ENCODE data around the gene KCNK15. TPM values are rescaled to one million over a fixed set of nuclear protein-coding genes. Genes with fewer than 3 reads are reported as not detected.

The KCNK15 gene
- total and polyA plus RNA-seq, 2 experiments from 2014 or later: 0.32 TPM; not detected in 1

GRCh38 chr20:44737116-44737515, 8.5 kb upstream of the KCNK15 start:
- no peak for TF ChIP-seq CTCF (IDR thresholded peaks at IDR 0.05; ENCODE audit: low read depth, low read length)
- no peaks in the 10 kb centered on the region for H3K36me3 ChIP-seq
- no peaks in the 10 kb centered on the region for H3K4me1 ChIP-seq (ENCODE audit: low read depth)
- DNase-seq (ENCODE audit: low read depth in 1 of 2, low spot score in 1 of 2): no peak
- H3K27ac ChIP-seq: no peak overlapping the region
- no peak overlapping the region for H3K4me3 ChIP-seq
- no peaks in the 10 kb centered on the region for H3K27me3 ChIP-seq
- no peaks in the 10 kb centered on the region for H3K9me3 ChIP-seq (ENCODE audit: low read depth)

GRCh38 chr20:44738813-44739477, 6.7 kb upstream of the KCNK15 start:
- Histone ChIP-seq H3K27ac (no peak overlapping the region), H3K9me3 (ENCODE audit: low read depth) (no peaks in the 10 kb centered on the region), H3K4me1 (ENCODE audit: low read depth) (peaks cover 6% of the 10 kb centered on the region), H3K27me3 (no peaks in the 10 kb centered on the region), H3K4me3 (no peak overlapping the region), H3K36me3 (no peaks in the 10 kb centered on the region)
- DNase-seq (ENCODE audit: low read depth in 1 of 2, low spot score in 1 of 2): peak; percentile 79 to 85
- TF ChIP-seq CTCF (IDR thresholded peaks at IDR 0.05; ENCODE audit: low read depth, low read length): no peak

- H3K4me1 ChIP-seq (ENCODE audit: low read depth): peaks cover 6% of the 10 kb centered on the region
- DNase-seq (ENCODE audit: low read depth in 1 of 2, low spot score in 1 of 2): no peak
- H3K27ac ChIP-seq: no peak overlapping the region
- no peak overlapping the region for H3K4me3 ChIP-seq
- no peaks in the 10 kb centered on the region for H3K9me3 ChIP-seq (ENCODE audit: low read depth)
- peaks cover 8% of the 10 kb centered on the region for H3K27me3 ChIP-seq
- no peaks in the 10 kb centered on the region for H3K36me3 ChIP-seq
- no peak for TF ChIP-seq CTCF (IDR thresholded peaks at IDR 0.05; ENCODE audit: low read depth, low read length)
Measured at GRCh38 chr20:44739942-44740341, 5.7 kb upstream of the KCNK15 start.

- TF ChIP-seq CTCF (IDR thresholded peaks at IDR 0.05; ENCODE audit: low read depth, low read length): no peak
- no peak for DNase-seq (ENCODE audit: low read depth in 1 of 2, low spot score in 1 of 2)
- no peak overlapping the region for H3K27ac ChIP-seq
- no peak overlapping the region for H3K4me3 ChIP-seq
- peaks cover 33% of the 10 kb centered on the region for H3K27me3 ChIP-seq
- peaks cover 6% of the 10 kb centered on the region for H3K4me1 ChIP-seq (ENCODE audit: low read depth)
- H3K9me3 ChIP-seq (ENCODE audit: low read depth): no peaks in the 10 kb centered on the region
- H3K36me3 ChIP-seq: no peaks in the 10 kb centered on the region
Measured at GRCh38 chr20:44742304-44743079, 3.2 kb upstream of the KCNK15 start.

GRCh38 chr20:44743080-44743701, 2.5 kb upstream of the KCNK15 start:
- Histone ChIP-seq H3K4me3 (no peak overlapping the region), H3K9me3 (ENCODE audit: low read depth) (no peaks in the 10 kb centered on the region), H3K27ac (no peak overlapping the region), H3K4me1 (ENCODE audit: low read depth) (peaks cover 6% of the 10 kb centered on the region), H3K36me3 (no peaks in the 10 kb centered on the region), H3K27me3 (peaks cover 33% of the 10 kb centered on the region)
- no peak for TF ChIP-seq CTCF (IDR thresholded peaks at IDR 0.05; ENCODE audit: low read depth, low read length)
- DNase-seq (ENCODE audit: low read depth in 1 of 2, low spot score in 1 of 2): no peak
